Astrocyte (in vitro differentiated cells and primary cell): ENCODE results near the gene RAD52.

Source experiments
- EZH2 ChIP-seq: IDR thresholded peaks from 2 replicates; pipeline ENCODE4 v1.6.1; 2012; ENCODE audit warnings: mild to moderate bottlenecking, low read length, inconsistent platforms; ENCODE audit not compliant: insufficient read depth
- TF ChIP-seq, protein P1 (sequence below): IDR thresholded peaks from 2 replicates; pipeline ENCODE4 v1.5.1; 2011; ENCODE audit warnings: low read depth, mild to moderate bottlenecking, inconsistent platforms, low read length, moderate library complexity; ENCODE audit not compliant: insufficient read depth

DNA sequence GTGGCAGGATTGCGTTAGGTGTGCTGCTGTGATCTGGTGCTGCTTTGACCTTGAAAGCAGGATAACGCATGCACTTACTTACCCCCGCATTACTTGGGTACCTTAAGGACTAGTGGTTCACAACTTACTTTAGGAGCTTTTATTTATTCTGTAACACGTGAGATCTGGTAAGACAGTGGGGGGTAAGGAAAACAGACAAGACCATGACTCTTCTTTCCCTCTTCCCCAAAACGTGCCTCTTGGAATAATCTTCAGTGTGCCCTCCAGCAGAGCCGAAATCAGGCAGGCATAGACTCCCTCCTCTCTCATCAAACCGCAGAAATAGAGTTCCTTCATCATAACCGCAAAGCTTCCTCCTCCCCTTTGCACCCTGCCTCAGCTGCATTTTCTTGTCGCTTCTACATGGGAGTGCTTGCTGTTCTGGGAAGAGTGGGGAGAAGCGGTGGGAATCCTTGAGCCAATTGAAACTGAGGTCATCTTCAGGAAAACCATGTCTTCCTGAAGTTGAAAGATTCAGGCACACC, 43.4 kb downstream of the RAD52 start:
- TF ChIP-seq, protein P1, sequence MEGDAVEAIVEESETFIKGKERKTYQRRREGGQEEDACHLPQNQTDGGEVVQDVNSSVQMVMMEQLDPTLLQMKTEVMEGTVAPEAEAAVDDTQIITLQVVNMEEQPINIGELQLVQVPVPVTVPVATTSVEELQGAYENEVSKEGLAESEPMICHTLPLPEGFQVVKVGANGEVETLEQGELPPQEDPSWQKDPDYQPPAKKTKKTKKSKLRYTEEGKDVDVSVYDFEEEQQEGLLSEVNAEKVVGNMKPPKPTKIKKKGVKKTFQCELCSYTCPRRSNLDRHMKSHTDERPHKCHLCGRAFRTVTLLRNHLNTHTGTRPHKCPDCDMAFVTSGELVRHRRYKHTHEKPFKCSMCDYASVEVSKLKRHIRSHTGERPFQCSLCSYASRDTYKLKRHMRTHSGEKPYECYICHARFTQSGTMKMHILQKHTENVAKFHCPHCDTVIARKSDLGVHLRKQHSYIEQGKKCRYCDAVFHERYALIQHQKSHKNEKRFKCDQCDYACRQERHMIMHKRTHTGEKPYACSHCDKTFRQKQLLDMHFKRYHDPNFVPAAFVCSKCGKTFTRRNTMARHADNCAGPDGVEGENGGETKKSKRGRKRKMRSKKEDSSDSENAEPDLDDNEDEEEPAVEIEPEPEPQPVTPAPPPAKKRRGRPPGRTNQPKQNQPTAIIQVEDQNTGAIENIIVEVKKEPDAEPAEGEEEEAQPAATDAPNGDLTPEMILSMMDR, result no peak
- no peak for TF ChIP-seq EZH2
